Keratinocyte (primary cell): ENCODE data around the gene MAP3K4.

Experiments used
- EZH2 ChIP-seq: IDR thresholded peaks from one replicate; pipeline ENCODE4 v1.6.1; 2012; ENCODE audit warnings: inconsistent platforms, mild to moderate bottlenecking, low read length, moderate library complexity
- TF ChIP-seq, protein P1 (sequence below), 3 experiments: IDR thresholded peaks in 1 of 3; conservative IDR thresholded peaks in 1 of 3; optimal IDR thresholded peaks in 1 of 3; 2 replicates in 2 of 3; 3 replicates in 1 of 3; pipeline versions ENCODE3 to v1.5.1; 2011; ENCODE audit warnings: low read length in 3 of 3, mild to moderate bottlenecking in 3 of 3, moderate library complexity in 2 of 3, control low read depth in 1 of 3, inconsistent platforms in 1 of 3; ENCODE audit not compliant: insufficient read depth in 2 of 3; ENCODE audit errors: extremely low read depth in 1 of 3

- TF ChIP-seq, protein P1, sequence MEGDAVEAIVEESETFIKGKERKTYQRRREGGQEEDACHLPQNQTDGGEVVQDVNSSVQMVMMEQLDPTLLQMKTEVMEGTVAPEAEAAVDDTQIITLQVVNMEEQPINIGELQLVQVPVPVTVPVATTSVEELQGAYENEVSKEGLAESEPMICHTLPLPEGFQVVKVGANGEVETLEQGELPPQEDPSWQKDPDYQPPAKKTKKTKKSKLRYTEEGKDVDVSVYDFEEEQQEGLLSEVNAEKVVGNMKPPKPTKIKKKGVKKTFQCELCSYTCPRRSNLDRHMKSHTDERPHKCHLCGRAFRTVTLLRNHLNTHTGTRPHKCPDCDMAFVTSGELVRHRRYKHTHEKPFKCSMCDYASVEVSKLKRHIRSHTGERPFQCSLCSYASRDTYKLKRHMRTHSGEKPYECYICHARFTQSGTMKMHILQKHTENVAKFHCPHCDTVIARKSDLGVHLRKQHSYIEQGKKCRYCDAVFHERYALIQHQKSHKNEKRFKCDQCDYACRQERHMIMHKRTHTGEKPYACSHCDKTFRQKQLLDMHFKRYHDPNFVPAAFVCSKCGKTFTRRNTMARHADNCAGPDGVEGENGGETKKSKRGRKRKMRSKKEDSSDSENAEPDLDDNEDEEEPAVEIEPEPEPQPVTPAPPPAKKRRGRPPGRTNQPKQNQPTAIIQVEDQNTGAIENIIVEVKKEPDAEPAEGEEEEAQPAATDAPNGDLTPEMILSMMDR (optimal IDR thresholded peaks at IDR 0.05 in 1 of 3, IDR thresholded peaks at IDR 0.05 in 1 of 3, conservative IDR thresholded peaks at IDR 0.05 in 1 of 3; ENCODE audit: extremely low read depth in 1 of 3, insufficient read depth in 2 of 3, low read length in 3 of 3), result no peak
- TF ChIP-seq EZH2, result no peak
These were observed 24.9 kb upstream of the MAP3K4 start for GRCh38 chr6:160966493-160967229.
